IMR-90 (cell line): Measurements from ENCODE around the gene CHN2. TPM values are rescaled to one million over a fixed set of nuclear protein-coding genes. Genes with fewer than 3 reads are reported as not detected.

ENCODE experiments used
- ATAC-seq: fragments of 200-7000 bp; cut with Tn5 transposase; 2 replicates; pipeline ENCODE4 v1.9.1; 2020; ENCODE audit warnings: low read depth, mild to moderate bottlenecking, moderate library complexity
- BruUV-seq: library from RNA; stranded (reverse); fragments of 400-500 nt; replicated peaks from 2 replicates; lab custom pipeline; 2021; lab: Mats Ljungman, UMichigan
- CTCF ChIA-PET: fragments of 300-600 bp; formaldehyde crosslinking; extraction: SDS; loops from one replicate; lab custom pipeline; 2021; ENCODE audit warnings: antibody characterized with exemption; lab: Yijun Ruan, JAX
- POLR2A ChIA-PET: fragments of 300-600 bp; sonication (Branson Sonifier 250); formaldehyde crosslinking; loops from one replicate; lab custom pipeline; 2022; ENCODE audit warnings: antibody characterized with exemption; ENCODE audit not compliant: unreplicated experiment; lab: Charles Lee
- DNase-seq: peaks from one replicate; pipeline ENCODE4 v3.0.0; 2013
- H2AFZ ChIP-seq: replicated peaks from 2 replicates; pipeline ENCODE3; 2013; ENCODE audit warnings: low read length, mild to moderate bottlenecking; ENCODE audit not compliant: poor library complexity
- H2AK5ac ChIP-seq: 2 replicates; pipeline ENCODE4 v1.6.1; 2013; ENCODE audit warnings: low read depth, low read length, inconsistent platforms
- H2AK9ac ChIP-seq: replicated peaks from 2 replicates; pipeline ENCODE3; 2013; ENCODE audit warnings: mild to moderate bottlenecking, low read depth, low read length, moderate library complexity; ENCODE audit not compliant: poor library complexity
- H2BK120ac ChIP-seq: 2 replicates; pipeline ENCODE4 v1.6.1; 2013; ENCODE audit warnings: low read depth, low read length, inconsistent platforms
- H2BK15ac ChIP-seq: 3 replicates; pipeline ENCODE4 v1.6.1; 2013; ENCODE audit warnings: low read depth, low read length, inconsistent platforms
- H2BK20ac ChIP-seq: 2 replicates; pipeline ENCODE4 v1.6.1; 2013; ENCODE audit warnings: low read depth, mild to moderate bottlenecking, inconsistent platforms, low read length, moderate library complexity
- H2BK5ac ChIP-seq: 2 replicates; pipeline ENCODE4 v1.6.1; 2013; ENCODE audit warnings: mild to moderate bottlenecking, low read depth, low read length, inconsistent platforms; ENCODE audit not compliant: poor library complexity, severe bottlenecking
- H3K14ac ChIP-seq: replicated peaks from 2 replicates; pipeline ENCODE4 v1.6.1; 2013; ENCODE audit warnings: low read depth, low read length, inconsistent platforms
- H3K18ac ChIP-seq: 2 replicates; pipeline ENCODE4 v1.6.1; 2013; ENCODE audit warnings: low read depth, low read length, control low read depth
- H3K23ac ChIP-seq: 2 replicates; pipeline ENCODE4 v1.6.1; 2013; ENCODE audit warnings: low read depth, low read length, inconsistent platforms
- H3K27ac ChIP-seq: 2 replicates; pipeline ENCODE4 v1.5.1; 2013; ENCODE audit warnings: mild to moderate bottlenecking, control low read depth, low read length; ENCODE audit not compliant: insufficient read depth
- H3K27me3 ChIP-seq: 2 replicates; pipeline ENCODE4 v1.6.1; 2013; ENCODE audit warnings: low read length; ENCODE audit not compliant: control insufficient read depth, insufficient read depth
- H3K36me3 ChIP-seq: 2 replicates; pipeline ENCODE4 v1.6.1; 2013; ENCODE audit warnings: low read length, mixed read lengths; ENCODE audit not compliant: control insufficient read depth, insufficient read depth
- H3K4ac ChIP-seq: 2 replicates; pipeline ENCODE4 v1.6.1; 2013; ENCODE audit warnings: low read depth, low read length, inconsistent platforms
- H3K4me1 ChIP-seq: 2 replicates; pipeline ENCODE4 v1.6.1; 2013; ENCODE audit warnings: low read length, mixed read lengths; ENCODE audit not compliant: control insufficient read depth, insufficient read depth
- H3K4me2 ChIP-seq: 2 replicates; pipeline ENCODE4 v1.6.1; 2013; ENCODE audit warnings: low read depth, mild to moderate bottlenecking, control low read depth, low read length, moderate library complexity
- H3K4me3 ChIP-seq: 2 replicates; pipeline ENCODE4 v1.5.1; 2013; ENCODE audit warnings: low read depth, mild to moderate bottlenecking, control low read depth, low read length, moderate library complexity; ENCODE audit not compliant: insufficient read depth
- H3K56ac ChIP-seq: 2 replicates; pipeline ENCODE4 v1.6.1; 2013; ENCODE audit warnings: low read length, inconsistent platforms; ENCODE audit not compliant: insufficient read depth; ENCODE audit errors: extremely low read depth
- H3K79me1 ChIP-seq, 2 experiments: 2 replicates each; pipeline ENCODE4 v1.6.1; 2013; ENCODE audit warnings: low read length in 2 of 2, inconsistent platforms in 1 of 2, low read depth in 1 of 2
- H3K9ac ChIP-seq: 2 replicates; pipeline ENCODE4 v1.6.1; 2013; ENCODE audit warnings: low read depth, low read length, control low read depth
- H3K9me1 ChIP-seq: 2 replicates; pipeline ENCODE4 v1.6.1; 2013; ENCODE audit warnings: low read length, inconsistent platforms; ENCODE audit not compliant: insufficient read depth
- H3K9me3 ChIP-seq: 2 replicates; pipeline ENCODE4 v1.6.1; 2013; ENCODE audit warnings: low read length; ENCODE audit not compliant: control insufficient read depth, insufficient read depth
- H4K20me1 ChIP-seq: 2 replicates; pipeline ENCODE4 v1.6.1; 2013; ENCODE audit warnings: low read length, inconsistent platforms; ENCODE audit not compliant: insufficient read depth
- H4K5ac ChIP-seq: 2 replicates; pipeline ENCODE4 v1.6.1; 2013; ENCODE audit warnings: mild to moderate bottlenecking, low read depth, low read length, control low read depth
- H4K8ac ChIP-seq, 2 experiments: 2 replicates each; pipeline ENCODE4 v1.6.1; 2013; ENCODE audit warnings: low read depth in 2 of 2, low read length in 2 of 2, control low read depth in 1 of 2, inconsistent platforms in 1 of 2
- H4K91ac ChIP-seq: 2 replicates; pipeline ENCODE4 v1.6.1; 2013; ENCODE audit warnings: low read depth, low read length, inconsistent platforms; ENCODE audit not compliant: insufficient read depth
- BHLHE40 ChIP-seq: fragments of 150-350 bp; IDR thresholded peaks from 2 replicates; pipeline ENCODE4 v1.6.1; 2016; ENCODE audit warnings: mild to moderate bottlenecking, low read depth, low read length
- CEBPB ChIP-seq: IDR thresholded peaks from 2 replicates; pipeline ENCODE4 v1.6.1; 2012; ENCODE audit warnings: low read depth, low read length, improper control_type of control experiment
- CHD1 ChIP-seq: IDR thresholded peaks from 2 replicates; pipeline ENCODE4 v1.6.1; 2012; ENCODE audit warnings: low read depth, low read length, improper control_type of control experiment
- FOS ChIP-seq: fragments of 150-350 bp; IDR thresholded peaks from 2 replicates; pipeline ENCODE4 v1.6.1; 2016; ENCODE audit warnings: low read depth, low read length
- MAFK ChIP-seq: IDR thresholded peaks from 2 replicates; pipeline ENCODE4 v1.6.1; 2012; ENCODE audit warnings: low read depth, low read length, improper control_type of control experiment
- MAZ ChIP-seq: IDR thresholded peaks from 2 replicates; pipeline ENCODE4 v1.6.1; 2012; ENCODE audit warnings: low read depth, mild to moderate bottlenecking, low read length, improper control_type of control experiment, moderate library complexity, borderline replicate concordance
- MXI1 ChIP-seq: IDR thresholded peaks from 2 replicates; pipeline ENCODE4 v1.6.1; 2012; ENCODE audit warnings: low read depth, mild to moderate bottlenecking, low read length, moderate library complexity, borderline replicate concordance
- NFE2L2 ChIP-seq: fragments of 150-350 bp; IDR thresholded peaks from 2 replicates; pipeline ENCODE4 v1.6.1; 2016; ENCODE audit warnings: low read depth, mild to moderate bottlenecking, low read length
- POLR2A ChIP-seq: IDR thresholded peaks from 2 replicates; pipeline ENCODE4 v1.6.1; 2012; ENCODE audit warnings: mild to moderate bottlenecking, low read depth, low read length
- RAD21 ChIP-seq: IDR thresholded peaks from 2 replicates; pipeline ENCODE4 v1.6.1; 2012; ENCODE audit warnings: low read length, improper control_type of control experiment
- RCOR1 ChIP-seq: IDR thresholded peaks from 2 replicates; pipeline ENCODE4 v1.6.1; 2012; ENCODE audit warnings: mild to moderate bottlenecking, low read length, improper control_type of control experiment; ENCODE audit not compliant: insufficient replicate concordance
- RFX5 ChIP-seq: IDR thresholded peaks from 2 replicates; pipeline ENCODE4 v1.8.0; 2012; ENCODE audit warnings: low read depth, mild to moderate bottlenecking, low read length, moderate library complexity
- SMC3 ChIP-seq: fragments of 150-350 bp; IDR thresholded peaks from 2 replicates; pipeline ENCODE4 v1.6.1; 2016; ENCODE audit warnings: low read depth, mild to moderate bottlenecking, antibody characterized with exemption, low read length, moderate library complexity
- WGBS, 2 experiments: methylation state at CpG; one replicate each; pipeline versions ENCODE4 v1.1.5 to v1.1.7; 2013; ENCODE audit warnings: missing lambda C conversion rate in 2 of 2; ENCODE audit not compliant: insufficient read length in 1 of 2; ENCODE audit errors: extremely low coverage in 2 of 2; 5-methylcytosine and 5-hydroxymethylcytosine counted together
- dilution Hi-C: fragments of 300-500 bp; cut with HindIII; formaldehyde crosslinking; loops from one replicate; pipeline ENCODE4 v1.14.3; 2018; ENCODE audit warnings: low sequenced_read_pairs; ENCODE audit not compliant: unreplicated experiment
- in situ Hi-C: fragments of 300-500 bp; cut with MboI; formaldehyde crosslinking; loops from 3 replicates; pipeline ENCODE4 v1.14.3; 2019; ENCODE audit warnings: low sequenced_read_pairs, inconsistent platforms, mixed read lengths
- intact Hi-C: fragments of 100-400 bp; cut with micrococcal nuclease; formaldehyde crosslinking; loops from 2 replicates; pipeline ENCODE4 v1.10.0; 2022
- polyA plus RNA-seq, 3 experiments: library from polyadenylated mRNA; depleted of rRNA; stranded (reverse); fragments of >200 nt; gene quantifications; 2 replicates each; pipeline ENCODE4 v1.2.3, GENCODE V29; 2012; ENCODE audit warnings: low replicate concordance in 1 of 3
- total RNA-seq: library from RNA; depleted of rRNA; stranded (reverse); fragments of >200 nt; gene quantifications from 2 replicates; pipeline ENCODE4 v1.2.3, GENCODE V29; 2012
- TF ChIP-seq, protein P1 (sequence below): conservative IDR thresholded peaks from 2 replicates; pipeline ENCODE4 v1.5.1; 2012; ENCODE audit warnings: mild to moderate bottlenecking, low read depth, low read length, improper control_type of control experiment
- TF ChIP-seq, protein P2 (sequence below): fragments of 150-350 bp; IDR thresholded peaks from 2 replicates; pipeline ENCODE4 v1.6.1; 2016; ENCODE audit warnings: low read depth, mild to moderate bottlenecking, low read length, moderate library complexity, borderline replicate concordance

Gene CHN2
- total and polyA plus RNA-seq, 2 of the 4 experiments (the other 2 are of a cell fraction), result not detected

DNA sequence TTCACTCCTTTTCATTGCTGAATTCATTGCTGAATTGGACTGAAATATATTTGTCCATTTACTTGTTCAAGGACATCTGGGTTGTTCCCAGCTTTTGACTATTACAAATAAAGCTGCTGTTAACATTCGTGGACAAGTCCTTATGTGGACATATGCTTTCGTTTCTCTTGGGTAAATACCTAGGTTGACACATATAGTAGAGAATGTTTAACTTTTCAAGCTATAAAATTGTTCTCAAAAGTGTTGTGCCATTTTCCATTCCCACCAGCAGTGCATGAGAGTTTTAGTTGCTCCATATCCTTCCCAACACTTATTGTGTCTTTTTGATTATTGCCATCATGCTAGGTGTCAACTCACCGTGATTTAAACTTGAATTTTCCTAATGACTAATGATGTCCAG lies 30.7 kb upstream of the CHN2 start:
- dilution Hi-C loops (no loop called here), in situ Hi-C loops (no loop called here), intact Hi-C loops (no loop called here)
- Histone ChIP-seq H2AK9ac (no peak overlapping the region), H2BK20ac (no peak overlapping the region), H3K4me3 (no peak overlapping the region), H3K9ac (no peak overlapping the region), H3K9me3 (no peaks in the 10 kb centered on the region), H4K20me1 (no peaks in the 10 kb centered on the region), H3K36me3 (no peaks in the 10 kb centered on the region), H3K9me1 (no peaks in the 10 kb centered on the region), H4K91ac (no peak overlapping the region), H3K4me1 (no peaks in the 10 kb centered on the region), H3K27me3 (no peaks in the 10 kb centered on the region), H3K14ac (no peak overlapping the region), H3K4ac (no peak overlapping the region), H3K4me2 (no peak overlapping the region), H3K18ac (no peak overlapping the region), H2AK5ac (no peak overlapping the region), H2BK120ac (no peak overlapping the region), H2BK5ac (no peak overlapping the region), H3K27ac (no peak overlapping the region), H2AFZ (no peak overlapping the region), H3K79me1 (no peaks in the 10 kb centered on the region), H2BK15ac (no peak overlapping the region), H3K56ac (no peak overlapping the region), H3K23ac (no peak overlapping the region), H4K8ac (no peak overlapping the region), H4K5ac (no peak overlapping the region)
- WGBS, 2 experiments, result no CpG with 5 or more reads among the region's 3 CpGs
- no peak for DNase-seq
- BruUV-seq, result no TSS peak
- ChIA-PET CTCF (no interaction called here), POLR2A (no interaction called here)
- TF ChIP-seq CHD1, result no peak
- TF ChIP-seq MAFK, result no peak
- no peak for TF ChIP-seq RAD21
- no peak for TF ChIP-seq POLR2A
- TF ChIP-seq, protein P1, sequence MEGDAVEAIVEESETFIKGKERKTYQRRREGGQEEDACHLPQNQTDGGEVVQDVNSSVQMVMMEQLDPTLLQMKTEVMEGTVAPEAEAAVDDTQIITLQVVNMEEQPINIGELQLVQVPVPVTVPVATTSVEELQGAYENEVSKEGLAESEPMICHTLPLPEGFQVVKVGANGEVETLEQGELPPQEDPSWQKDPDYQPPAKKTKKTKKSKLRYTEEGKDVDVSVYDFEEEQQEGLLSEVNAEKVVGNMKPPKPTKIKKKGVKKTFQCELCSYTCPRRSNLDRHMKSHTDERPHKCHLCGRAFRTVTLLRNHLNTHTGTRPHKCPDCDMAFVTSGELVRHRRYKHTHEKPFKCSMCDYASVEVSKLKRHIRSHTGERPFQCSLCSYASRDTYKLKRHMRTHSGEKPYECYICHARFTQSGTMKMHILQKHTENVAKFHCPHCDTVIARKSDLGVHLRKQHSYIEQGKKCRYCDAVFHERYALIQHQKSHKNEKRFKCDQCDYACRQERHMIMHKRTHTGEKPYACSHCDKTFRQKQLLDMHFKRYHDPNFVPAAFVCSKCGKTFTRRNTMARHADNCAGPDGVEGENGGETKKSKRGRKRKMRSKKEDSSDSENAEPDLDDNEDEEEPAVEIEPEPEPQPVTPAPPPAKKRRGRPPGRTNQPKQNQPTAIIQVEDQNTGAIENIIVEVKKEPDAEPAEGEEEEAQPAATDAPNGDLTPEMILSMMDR, result no peak
- no peak for TF ChIP-seq RCOR1
- TF ChIP-seq, protein P2, sequence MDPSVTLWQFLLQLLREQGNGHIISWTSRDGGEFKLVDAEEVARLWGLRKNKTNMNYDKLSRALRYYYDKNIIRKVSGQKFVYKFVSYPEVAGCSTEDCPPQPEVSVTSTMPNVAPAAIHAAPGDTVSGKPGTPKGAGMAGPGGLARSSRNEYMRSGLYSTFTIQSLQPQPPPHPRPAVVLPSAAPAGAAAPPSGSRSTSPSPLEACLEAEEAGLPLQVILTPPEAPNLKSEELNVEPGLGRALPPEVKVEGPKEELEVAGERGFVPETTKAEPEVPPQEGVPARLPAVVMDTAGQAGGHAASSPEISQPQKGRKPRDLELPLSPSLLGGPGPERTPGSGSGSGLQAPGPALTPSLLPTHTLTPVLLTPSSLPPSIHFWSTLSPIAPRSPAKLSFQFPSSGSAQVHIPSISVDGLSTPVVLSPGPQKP, result no peak
- no peak for TF ChIP-seq RFX5
- no peak for TF ChIP-seq BHLHE40
- no peak for TF ChIP-seq CEBPB
- TF ChIP-seq MXI1, result no peak
- TF ChIP-seq FOS, result no peak
- no peak for TF ChIP-seq NFE2L2
- TF ChIP-seq SMC3, result no peak
- TF ChIP-seq MAZ, result no peak
- ATAC-seq, result no peak
